Measurements from ENCODE around the gene GUCA2B. TPM values are rescaled to one million over a fixed set of nuclear protein-coding genes. Genes with fewer than 3 reads are reported as not detected.

GUCA2B gene
- total and polyA plus RNA-seq, 7 donors: 0.06 TPM; not detected in 6

GRCh38 chr1:42153624-42154023 lies 414 bp downstream of the GUCA2B start:
- Histone ChIP-seq H3K9me3 (no peaks in the 10 kb centered on the region), H3K4me3 (no peak overlapping the region), H3K27me3 (ENCODE audit: insufficient read depth in 3 of 3, low read length in 2 of 3) (peaks cover 0 to 6% (median 2%) of the 10 kb centered on the region in 3 donors), H3K27ac (no peak overlapping the region), H3K36me3 (ENCODE audit: insufficient read depth in 1 of 2, low read depth in 1 of 2) (no peaks in the 10 kb centered on the region), H3K4me1 (no peaks in the 10 kb centered on the region)
- 63 to 69% (median 67%) methylated on average over 6 of the region's 6 CpGs for WGBS, 3 donors
- no peak for ATAC-seq
- no peak for DNase-seq
- no peak for TF ChIP-seq CTCF (IDR thresholded peaks at IDR 0.05)
- intact Hi-C loops (cut with DNase I): loop anchor here in 1 of 2 donors (10.0 kb wide), 1 partner anchor 591 kb away; the partner anchor contains the start of gene CLDN19

- H3K9me3 ChIP-seq: no peaks in the 10 kb centered on the region
- H3K36me3 ChIP-seq (ENCODE audit: insufficient read depth in 1 of 2, low read depth in 1 of 2): no peaks in the 10 kb centered on the region
These were observed 1.5 kb downstream of the GUCA2B start for GRCh38 chr1:42154685-42155084.

DNA sequence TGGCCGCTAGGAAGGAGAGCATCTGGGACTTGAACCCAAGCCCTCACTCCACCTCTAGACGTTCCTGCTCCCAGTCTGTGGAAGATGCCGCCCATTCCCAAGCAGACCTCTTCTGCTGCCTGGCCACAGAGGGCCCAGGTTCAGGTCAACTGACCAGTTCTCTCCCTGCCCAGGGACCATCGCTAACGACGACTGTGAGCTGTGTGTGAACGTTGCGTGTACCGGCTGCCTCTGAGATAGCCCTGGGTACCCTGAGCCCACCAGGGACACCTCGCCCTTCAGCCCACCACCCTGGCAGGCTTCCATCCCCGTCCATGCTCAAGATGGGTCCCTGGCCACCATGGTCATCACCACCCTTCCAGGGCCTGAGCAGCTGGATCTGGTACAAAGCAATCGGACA lies 2.2 kb downstream of the GUCA2B start:
- Histone ChIP-seq H3K9me3 (peaks cover 3% of the 10 kb centered on the region), H3K4me3 (no peak overlapping the region), H3K4me1 (no peaks in the 10 kb centered on the region), H3K36me3 (ENCODE audit: insufficient read depth in 1 of 2, low read depth in 1 of 2) (no peaks in the 10 kb centered on the region), H3K27ac (no peak overlapping the region), H3K27me3 (ENCODE audit: insufficient read depth in 3 of 3, low read length in 2 of 3) (peaks cover 0 to 2% (median 0%) of the 10 kb centered on the region in 3 donors)
- 81 to 87% (median 85%) methylated on average over 12 of the region's 12 CpGs for WGBS, 3 donors
- DNase-seq (no peak), ATAC-seq (no peak)
- TF ChIP-seq CTCF (IDR thresholded peaks at IDR 0.05): no peak
- intact Hi-C loops (cut with DNase I): loop anchor here in 1 of 2 donors (10.0 kb wide), 1 partner anchor 589 kb away; the partner anchor contains the start of gene CLDN19

More at GRCh38 chr1:42154685-42155084, 1.5 kb downstream of the GUCA2B start:
- Histone ChIP-seq H3K4me1 (no peaks in the 10 kb centered on the region), H3K27me3 (ENCODE audit: insufficient read depth in 3 of 3, low read length in 2 of 3) (peaks cover 0 to 2% (median 0%) of the 10 kb centered on the region in 3 donors), H3K4me3 (no peak overlapping the region), H3K27ac (no peak overlapping the region)
- no peak for DNase-seq
- WGBS, 3 donors: 84 to 90% (median 86%) methylated on average over 12 to 13 of the region's 13 CpGs
- no peak for TF ChIP-seq CTCF (IDR thresholded peaks at IDR 0.05)
- intact Hi-C loops (cut with DNase I): loop anchor here in 1 of 2 donors (10.0 kb wide), 1 partner anchor 590 kb away; the partner anchor contains the start of gene CLDN19
- ATAC-seq: no peak

- 61 to 73% (median 68%) methylated on average over 7 of the region's 7 CpGs for WGBS, 3 donors
- no peak for TF ChIP-seq CTCF (IDR thresholded peaks at IDR 0.05)
- H3K9me3 ChIP-seq: peaks cover 7% of the 10 kb centered on the region
- ATAC-seq (no peak), DNase-seq (no peak)
- intact Hi-C loops (cut with DNase I): loop anchor here in 1 of 2 donors (10.0 kb wide), 1 partner anchor 587 kb away; the partner anchor contains the start of gene CLDN19
- H3K27ac ChIP-seq: no peak overlapping the region
- no peaks in the 10 kb centered on the region for H3K36me3 ChIP-seq (ENCODE audit: insufficient read depth in 1 of 2, low read depth in 1 of 2)
- H3K4me3 ChIP-seq: no peak overlapping the region
- peaks cover 0 to 2% (median 0%) of the 10 kb centered on the region in 3 donors for H3K27me3 ChIP-seq (ENCODE audit: insufficient read depth in 3 of 3, low read length in 2 of 3)
- no peaks in the 10 kb centered on the region for H3K4me1 ChIP-seq
These were observed 4.5 kb downstream of the GUCA2B start for GRCh38 chr1:42157667-42158066.

- intact Hi-C loops (cut with DNase I): loop anchor here in 1 of 2 donors (10.0 kb wide), 1 partner anchor 587 kb away; the partner anchor contains the start of gene CLDN19
- Histone ChIP-seq H3K36me3 (ENCODE audit: insufficient read depth in 1 of 2, low read depth in 1 of 2) (no peaks in the 10 kb centered on the region), H3K27ac (no peak overlapping the region), H3K4me1 (no peaks in the 10 kb centered on the region), H3K9me3 (peaks cover 7% of the 10 kb centered on the region), H3K27me3 (ENCODE audit: insufficient read depth in 3 of 3, low read length in 2 of 3) (peaks cover 0 to 1% (median 0%) of the 10 kb centered on the region in 3 donors), H3K4me3 (no peak overlapping the region)
- no peak for TF ChIP-seq CTCF (IDR thresholded peaks at IDR 0.05)
- DNase-seq (no peak), ATAC-seq (no peak)
- 54 to 63% (median 59%) methylated on average over 2 of the region's 2 CpGs for WGBS, 3 donors
These were observed 5.0 kb downstream of the GUCA2B start for GRCh38 chr1:42158189-42158588.
